HepG2 (cell line): Measurements from ENCODE around the gene SETD1A. TPM values are rescaled to one million over a fixed set of nuclear protein-coding genes. Genes with fewer than 3 reads are reported as not detected.

Source experiments
- CBX1 ChIP-seq: IDR thresholded peaks from one replicate; pipeline ENCODE4 v1.6.1; 2016; ENCODE audit warnings: antibody characterized with exemption, low read depth
- ELF3 ChIP-seq: IDR thresholded peaks from 2 replicates; pipeline ENCODE4 v1.6.1; 2016; ENCODE audit warnings: missing genetic modification reagents, missing compliant biosample characterization
- ELF4 ChIP-seq: sonication (generic); formaldehyde crosslinking; IDR thresholded peaks from 2 replicates; pipeline ENCODE4 v1.5.0; 2020; ENCODE audit warnings: missing genetic modification reagents, mild to moderate bottlenecking, moderate library complexity, borderline replicate concordance
- HNRNPK ChIP-seq: fragments of 200-400 bp; formaldehyde crosslinking; IDR thresholded peaks from 2 replicates; pipeline ENCODE4 v1.6.1; 2018; ENCODE audit warnings: low read length, low read depth, moderate library complexity, mild to moderate bottlenecking; ENCODE audit not compliant: poor library complexity, severe bottlenecking
- JUN ChIP-seq: sonication (generic); formaldehyde crosslinking; IDR thresholded peaks from 2 replicates; pipeline ENCODE4 v1.4.0; 2020; ENCODE audit warnings: mild to moderate bottlenecking, missing genetic modification reagents
- KDM6A ChIP-seq: IDR thresholded peaks from 2 replicates; pipeline ENCODE4 v1.6.1; 2016; ENCODE audit warnings: low read depth
- RBAK ChIP-seq: sonication (generic); formaldehyde crosslinking; IDR thresholded peaks from 2 replicates; pipeline ENCODE4 v1.5.1; 2020; ENCODE audit warnings: mild to moderate bottlenecking, missing genetic modification reagents
- RFX3 ChIP-seq: IDR thresholded peaks from 2 replicates; pipeline ENCODE4 v1.6.1; 2016; ENCODE audit warnings: missing biosample characterization, missing genetic modification reagents
- SIX4 ChIP-seq: sonication (generic); formaldehyde crosslinking; IDR thresholded peaks from 2 replicates; pipeline ENCODE4 v1.4.0; 2020; ENCODE audit warnings: missing genetic modification reagents
- SPEN ChIP-seq: sonication (generic); formaldehyde crosslinking; IDR thresholded peaks from 2 replicates; pipeline ENCODE4 v1.5.1; 2020; ENCODE audit warnings: low read depth, mild to moderate bottlenecking, missing genetic modification reagents
- TFDP1 ChIP-seq: IDR thresholded peaks from 2 replicates; pipeline ENCODE4 v1.6.1; 2016; ENCODE audit warnings: missing compliant biosample characterization, missing genetic modification reagents, borderline replicate concordance
- U2AF1 ChIP-seq: fragments of 200-400 bp; formaldehyde crosslinking; optimal IDR thresholded peaks from 2 replicates; pipeline ENCODE3; 2017; ENCODE audit warnings: mild to moderate bottlenecking, low read depth, low read length
- ZBTB25 ChIP-seq: IDR thresholded peaks from 2 replicates; pipeline ENCODE4 v1.6.1; 2018; ENCODE audit warnings: missing genetic modification reagents
- ZBTB39 ChIP-seq: sonication (generic); formaldehyde crosslinking; IDR thresholded peaks from 2 replicates; pipeline ENCODE4 v1.5.0; 2020; ENCODE audit warnings: missing genetic modification reagents
- ZMYM4 ChIP-seq: sonication (generic); formaldehyde crosslinking; IDR thresholded peaks from 2 replicates; pipeline ENCODE4 v1.8.1; 2023; ENCODE audit warnings: mild to moderate bottlenecking, missing genetic modification reagents
- ZNF407 ChIP-seq: sonication (generic); formaldehyde crosslinking; IDR thresholded peaks from one replicate; pipeline ENCODE4 v1.5.1; 2020; ENCODE audit warnings: mild to moderate bottlenecking, missing genetic modification reagents; ENCODE audit errors: not compliant biosample characterization
- ZSCAN20 ChIP-seq: sonication (generic); formaldehyde crosslinking; IDR thresholded peaks from 2 replicates; pipeline ENCODE4 v1.4.0; 2020; ENCODE audit warnings: missing genetic modification reagents, mild to moderate bottlenecking, borderline replicate concordance
- polyA plus RNA-seq, 8 experiments: library from polyadenylated mRNA; depleted of rRNA in 3 of 8; stranded (reverse) in 7 of 8; unstranded in 1 of 8; fragments of >200 nt; fragmentation: Illumina TruSeq in 4 of 8; extraction: Trizol in 4 of 8; gene quantifications; 2 replicates each; pipeline versions ENCODE4 v1.2.1 to v1.2.3, GENCODE V29; 2011 to 2016; ENCODE audit warnings: low read depth in 4 of 8, missing spikeins in 1 of 8, mixed read lengths in 1 of 8; ENCODE audit not compliant: insufficient read depth in 1 of 8
- total RNA-seq, 5 experiments: library from RNA; depleted of rRNA; stranded (reverse); fragments of >200 nt; fragmentation: Illumina TruSeq; extraction: Trizol; gene quantifications; 2 replicates each; pipeline ENCODE4 v1.2.3, GENCODE V29; 2016; ENCODE audit warnings: low read depth in 1 of 5

Gene SETD1A
- total and polyA plus RNA-seq, 2 of the 13 experiments (the other 11 are each of a cell fraction or from before 2014, with no cell fraction given), result 3.8 to 5.6 TPM

GRCh38 chr16:30953511-30954124 is 3.9 kb upstream of the SETD1A start (continued):
- TF ChIP-seq ZBTB25 (CRISPR knock-in tag) (peak; percentile 63; the same call in 1 of the 2 replicates), RBAK (no peak; the same call in 1 of the 2 replicates), SIX4 (CRISPR knock-in tag) (no peak), CBX1 (no peak), HNRNPK (no peak), JUN (peak; percentile 36; the same call in 1 of the 2 replicates), ELF4 (CRISPR knock-in tag) (no peak), ZSCAN20 (CRISPR knock-in tag) (0 out of 2 replicates have a peak, but pooled peaks have one; percentile 1), RFX3 (CRISPR knock-in tag) (no peak), ZNF407 (CRISPR knock-in tag) (peak; percentile 77), ZBTB39 (CRISPR knock-in tag) (peak; percentile 77; the same call in 1 of the 2 replicates), TFDP1 (CRISPR knock-in tag) (no peak), U2AF1 (no peak), KDM6A (no peak), SPEN (CRISPR knock-in tag) (no peak; the same call in 1 of the 2 replicates), ZMYM4 (CRISPR knock-in tag) (peak; percentile 25; the same call in 1 of the 2 replicates), ELF3 (peak; percentile 85)
